ENCODE data around the gene CEACAM19.
"Not testable (repeated sequence)": the region's sequence is repeated elsewhere in the genome, so short reads cannot be mapped to it uniquely, and the experiment has no call there.

Gene CEACAM19

GRCh38 chr19:44673510-44673909 is 2.2 kb downstream of the CEACAM19 start:
- no peak for DNase-seq (ENCODE audit: low spot score)

- no peak for DNase-seq (ENCODE audit: low spot score)
Measured at GRCh38 chr19:44675521-44675920, 4.2 kb downstream of the CEACAM19 start.

GRCh38 chr19:44677019-44677811 is 5.9 kb downstream of the CEACAM19 start:
- peak; percentile 66 for DNase-seq (ENCODE audit: low spot score)

- no peak for DNase-seq (ENCODE audit: low spot score)
Measured at GRCh38 chr19:44680536-44680935, 9.3 kb downstream of the CEACAM19 start.

GRCh38 chr19:44681992-44682790 is 10.9 kb downstream of the CEACAM19 start:
- DNase-seq (ENCODE audit: low spot score) = no peak

- no peak for DNase-seq (ENCODE audit: low spot score)
Measured at GRCh38 chr19:44682807-44683206, 11.5 kb downstream of the CEACAM19 start.

GRCh38 chr19:44683434-44684210 is 12.3 kb downstream of the CEACAM19 start:
- no peak for DNase-seq (ENCODE audit: low spot score)

GRCh38 chr19:44684396-44684795 is 13.1 kb downstream of the CEACAM19 start:
- not testable (repeated sequence) for DNase-seq (ENCODE audit: low spot score)

- no peak for DNase-seq (ENCODE audit: low spot score)
Measured at GRCh38 chr19:44684892-44685863, 13.9 kb downstream of the CEACAM19 start.

- no peak for DNase-seq (ENCODE audit: low spot score)
Measured at GRCh38 chr19:44685877-44686276, 14.6 kb downstream of the CEACAM19 start.

GRCh38 chr19:44686896-44687295 is 15.6 kb downstream of the CEACAM19 start:
- DNase-seq (ENCODE audit: low spot score) = no peak

GRCh38 chr19:44687888-44688287 is 16.6 kb downstream of the CEACAM19 start:
- no peak for DNase-seq (ENCODE audit: low spot score)

- DNase-seq (ENCODE audit: low spot score) = peak; percentile 55
Measured at GRCh38 chr19:44689290-44690130, 18.2 kb downstream of the CEACAM19 start.

GRCh38 chr19:44690131-44690440 is 18.8 kb downstream of the CEACAM19 start:
- no peak for DNase-seq (ENCODE audit: low spot score)

- DNase-seq (ENCODE audit: low spot score) = no peak
Measured at GRCh38 chr19:44692379-44692721, 21.1 kb downstream of the CEACAM19 start.

GRCh38 chr19:44694184-44694579 is 22.9 kb downstream of the CEACAM19 start:
- DNase-seq (ENCODE audit: low spot score) = no peak

- no peak for DNase-seq (ENCODE audit: low spot score)
Measured at GRCh38 chr19:44696939-44697669, 25.8 kb downstream of the CEACAM19 start.

GRCh38 chr19:44697670-44698034 is 26.4 kb downstream of the CEACAM19 start:
- no peak for DNase-seq (ENCODE audit: low spot score)

GRCh38 chr19:44698492-44699201 is 27.4 kb downstream of the CEACAM19 start, which contains the start of gene CEACAM16:
CEACAM16 (plus strand) TSS chr19:44699151; CDS start chr19:44701457, 2,306 bp downstream.
- no peak for DNase-seq (ENCODE audit: low spot score)
